HepG2 (cell line): ENCODE measurements around the gene PLSCR5.

Experiments used
- CBX2 ChIP-seq, 2 experiments: fragments of 200-600 bp in 1 of 2; sonication (generic); formaldehyde crosslinking in 1 of 2; IDR thresholded peaks; 2 replicates each; pipeline versions ENCODE4 v1.7.0 to v1.8.1; 2018 to 2022; ENCODE audit warnings: low read depth in 2 of 2, low read length in 1 of 2, mild to moderate bottlenecking in 1 of 2, missing genetic modification reagents in 1 of 2
- CTCF ChIP-seq: sonication (generic); formaldehyde crosslinking; IDR thresholded peaks from 2 replicates; pipeline ENCODE4 v1.5.0; 2020; ENCODE audit warnings: mild to moderate bottlenecking, missing genetic modification reagents, moderate library complexity
- ELF1 ChIP-seq: sonication (generic); formaldehyde crosslinking; IDR thresholded peaks from 2 replicates; pipeline ENCODE4 v1.4.0; 2020; ENCODE audit warnings: missing genetic modification reagents
- FIP1L1 ChIP-seq: fragments of 200-400 bp; formaldehyde crosslinking; IDR thresholded peaks from 2 replicates; pipeline ENCODE4 v1.6.1; 2018; ENCODE audit warnings: low read depth, mild to moderate bottlenecking, low read length, moderate library complexity, borderline replicate concordance; ENCODE audit not compliant: insufficient read depth
- HDAC2 ChIP-seq: sonication (generic); formaldehyde crosslinking; IDR thresholded peaks from 2 replicates; pipeline ENCODE4 v1.4.0; 2020; ENCODE audit warnings: missing genetic modification reagents

DNA sequence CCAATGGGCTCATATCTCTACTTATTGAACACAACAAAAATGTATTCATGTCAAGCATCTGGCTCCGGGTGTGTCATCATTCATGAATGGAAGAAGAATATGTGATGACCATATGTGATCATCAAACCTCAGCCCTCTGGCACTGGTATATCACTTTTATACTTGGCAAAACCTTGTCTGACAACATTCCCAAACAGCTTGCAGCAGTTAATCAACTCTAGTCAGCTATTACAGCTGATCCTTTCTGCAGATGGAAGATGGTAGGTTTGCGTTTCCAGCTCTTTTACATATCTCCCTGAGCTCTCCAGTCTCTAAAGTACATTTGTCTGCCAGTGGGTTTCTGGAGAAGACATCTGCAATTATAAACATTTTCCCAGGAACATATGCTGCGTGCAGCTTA lies 6.6 kb downstream of the PLSCR5 start:
- no peak for TF ChIP-seq ELF1 (CRISPR knock-in tag)
- no peak for TF ChIP-seq CTCF (CRISPR knock-in tag)
- TF ChIP-seq FIP1L1, result no peak
- TF ChIP-seq CBX2 (IDR thresholded peaks at IDR 0.05; ENCODE audit: low read depth, low read length), result no peak
- TF ChIP-seq CBX2 (CRISPR knock-in tag; IDR thresholded peaks at IDR 0.05; ENCODE audit: low read depth), result no peak
- no peak for TF ChIP-seq HDAC2 (CRISPR knock-in tag)
